Esophagus squamous epithelium (tissue), 4 donors: ENCODE measurements around the gene RABGAP1.

Experiments used
- CTCF ChIP-seq, 6 experiments: fragments of 450-650 bp in 4 of 6; fragments of 200-600 bp in 2 of 6; sonication (generic) in 2 of 6; IDR thresholded peaks; one replicate each; pipeline ENCODE4 v1.5.1; 2016 to 2019; ENCODE audit warnings: antibody characterized with exemption in 6 of 6, mild to moderate bottlenecking in 4 of 6, moderate library complexity in 4 of 6
- POLR2A ChIP-seq, 4 donors: fragments of 450-650 bp; IDR thresholded peaks; one replicate each; pipeline ENCODE4 v1.6.1; 2017; ENCODE audit warnings: antibody characterized with exemption in 4 of 4, mild to moderate bottlenecking in 4 of 4, moderate library complexity in 3 of 4

GRCh38 chr9:123097430-123098095 is 156.7 kb downstream of the RABGAP1 start:
- TF ChIP-seq CTCF (IDR thresholded peaks at IDR 0.05) (no peak), POLR2A (IDR thresholded peaks at IDR 0.05) (no peak)
